ENCODE data around the gene LINC00237.

Gene LINC00237

GRCh38 chr20:21092806-21093205 lies 13.4 kb downstream of the LINC00237 start:
- no peak for DNase-seq

DNA sequence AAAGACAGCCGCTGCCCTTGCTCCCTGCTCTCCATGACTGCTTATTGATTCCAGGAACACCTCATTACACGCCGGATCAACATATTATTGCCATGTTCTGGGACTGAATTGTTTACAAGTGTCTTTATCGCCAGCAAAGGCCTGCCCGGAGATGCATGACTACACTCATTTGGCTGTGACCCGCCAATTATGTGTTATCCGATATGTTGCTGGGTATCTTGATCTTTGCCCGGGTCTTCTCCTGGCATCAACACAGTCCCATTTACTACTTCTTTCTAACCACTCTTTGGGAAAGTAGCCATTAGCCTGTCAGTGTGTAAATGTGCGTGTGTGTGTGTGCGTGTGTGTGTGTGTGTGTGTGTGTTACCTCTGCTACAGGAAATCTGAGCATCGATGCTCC lies 15.4 kb downstream of the LINC00237 start:
- no peak for DNase-seq

- DNase-seq: no peak
Measured at GRCh38 chr20:21090111-21090618, 16.0 kb downstream of the LINC00237 start.

GRCh38 chr20:21089391-21089790 lies 16.8 kb downstream of the LINC00237 start:
- DNase-seq: no peak

DNA sequence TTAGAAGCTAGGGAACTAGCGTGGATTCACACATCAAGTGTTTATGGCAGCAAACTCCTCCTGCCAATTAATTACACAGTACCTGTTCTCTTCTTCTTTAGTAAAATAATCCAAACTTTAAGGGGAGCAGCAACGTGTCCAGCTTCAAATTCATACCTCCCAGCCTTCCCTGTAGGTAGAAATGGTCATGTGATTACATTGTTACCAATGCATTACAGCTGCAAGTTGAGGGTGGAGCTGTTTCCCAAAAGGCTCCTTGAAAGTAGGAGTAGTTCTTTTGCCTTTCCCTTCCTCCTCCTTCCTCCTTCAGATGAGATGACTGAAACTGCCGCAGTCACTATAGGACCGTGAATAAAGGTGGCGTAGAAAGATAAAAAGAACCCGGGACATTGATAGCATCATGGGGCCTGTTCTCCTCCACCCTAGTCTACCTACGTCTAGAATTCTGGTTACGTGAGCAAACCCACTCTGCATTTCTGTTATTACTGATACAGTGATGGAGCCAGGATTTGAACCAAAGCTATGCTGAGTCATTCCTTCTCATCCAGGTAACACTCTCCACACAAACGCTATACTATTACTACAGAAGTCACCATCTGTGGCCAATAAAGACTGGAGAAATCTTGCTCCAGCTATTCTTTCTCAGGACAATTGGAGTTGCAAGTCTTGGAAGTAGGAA lies 18.2 kb downstream of the LINC00237 start:
- DNase-seq: no peak

GRCh38 chr20:21083825-21084325 lies 22.3 kb downstream of the LINC00237 start:
- no peak for DNase-seq

GRCh38 chr20:21082584-21082983 lies 23.6 kb downstream of the LINC00237 start:
- no peak for DNase-seq

- no peak for DNase-seq
Measured at GRCh38 chr20:21077809-21078345, 28.3 kb downstream of the LINC00237 start.

DNA sequence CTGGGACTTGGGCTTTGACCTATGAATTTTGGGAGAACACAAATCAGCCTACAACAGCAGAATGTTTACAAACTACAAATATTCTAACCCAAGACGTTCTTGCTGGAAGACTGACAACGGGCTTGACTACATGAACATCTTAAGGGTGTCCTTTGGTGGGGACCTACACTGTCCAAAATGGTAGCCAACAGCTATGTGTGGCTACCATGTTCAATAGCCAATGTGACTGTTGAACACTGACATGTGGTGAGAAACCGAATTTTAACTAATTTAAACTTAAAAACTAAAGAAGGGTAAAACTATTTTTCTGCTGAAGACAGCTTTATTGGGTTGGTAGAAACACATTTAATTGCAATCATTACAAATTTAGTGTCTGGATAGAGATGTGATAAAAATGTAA lies 30.1 kb downstream of the LINC00237 start:
- no peak for DNase-seq

DNA sequence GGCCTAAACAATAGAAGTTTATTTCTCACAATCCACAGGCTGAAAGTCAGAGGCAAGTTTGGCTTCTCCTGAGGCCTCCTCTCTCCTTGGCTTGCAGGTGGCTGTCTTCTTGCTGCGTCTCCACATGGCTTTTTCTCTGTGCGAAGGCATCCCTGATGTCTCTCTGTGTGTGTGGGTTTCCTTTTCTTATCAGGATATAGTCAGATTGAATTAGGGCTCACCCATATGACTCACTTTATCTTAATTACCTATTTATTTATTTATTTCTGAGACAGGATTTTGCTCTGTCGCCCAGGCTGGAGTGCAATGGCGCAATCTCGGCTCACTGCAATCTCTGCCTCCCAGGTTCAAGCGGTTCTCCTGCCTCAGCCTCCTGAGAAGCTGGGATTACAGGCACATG lies 30.7 kb downstream of the LINC00237 start:
- no peak for DNase-seq

DNA sequence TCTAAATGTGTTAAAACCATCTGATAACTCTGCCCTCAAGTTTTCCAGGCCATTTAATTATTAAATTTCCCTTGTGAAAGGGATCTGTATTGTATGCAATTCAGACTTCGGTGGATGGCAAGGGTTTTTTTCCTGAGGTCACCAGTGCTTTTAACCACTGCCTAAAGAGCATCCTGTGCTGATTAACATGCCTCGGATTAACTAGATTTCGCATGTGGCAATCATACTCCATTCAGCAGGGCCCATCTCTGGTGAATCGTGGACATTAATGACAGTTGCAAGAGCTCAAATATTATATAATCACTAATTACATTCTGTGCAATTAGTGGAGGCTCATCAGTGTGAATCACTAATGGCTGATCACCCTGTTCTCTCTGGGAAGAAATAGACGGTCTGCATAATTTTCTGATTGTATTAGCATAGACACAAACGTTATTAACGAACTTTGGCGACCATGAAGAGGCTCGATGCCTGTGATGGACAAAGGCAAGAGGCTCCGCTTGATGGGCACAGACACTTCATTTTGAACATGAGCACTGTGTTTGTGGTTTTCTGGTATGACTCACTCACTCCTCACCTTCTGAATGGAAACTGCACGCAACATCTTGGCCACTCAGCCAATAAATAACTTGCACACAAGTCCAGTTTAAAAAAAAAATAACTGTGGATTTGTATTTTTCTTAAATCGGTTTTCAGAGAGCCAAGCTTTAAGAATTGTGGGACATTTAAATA lies 31.4 kb downstream of the LINC00237 start:
- no peak for DNase-seq

GRCh38 chr20:21067255-21067654 lies 38.9 kb downstream of the LINC00237 start:
- no peak for DNase-seq

DNA sequence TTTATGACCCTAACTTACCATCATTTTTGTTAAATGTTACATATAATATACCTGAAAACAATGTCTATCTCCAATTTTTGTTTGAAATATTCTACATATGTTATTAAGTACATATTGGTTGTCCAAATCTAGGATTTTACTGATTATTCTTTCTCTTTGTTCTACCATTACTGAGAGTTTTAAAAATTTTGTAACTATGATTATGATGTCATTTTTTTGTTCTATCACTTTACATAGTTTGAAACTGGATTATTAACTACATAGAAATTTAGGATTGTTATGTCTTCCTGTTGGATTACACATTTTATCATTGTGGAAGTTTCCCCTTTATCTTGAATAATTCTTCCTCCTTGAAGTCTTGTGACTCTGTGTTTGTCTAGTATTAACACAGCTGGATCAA lies 41.2 kb downstream of the LINC00237 start:
- DNase-seq: no peak

DNA sequence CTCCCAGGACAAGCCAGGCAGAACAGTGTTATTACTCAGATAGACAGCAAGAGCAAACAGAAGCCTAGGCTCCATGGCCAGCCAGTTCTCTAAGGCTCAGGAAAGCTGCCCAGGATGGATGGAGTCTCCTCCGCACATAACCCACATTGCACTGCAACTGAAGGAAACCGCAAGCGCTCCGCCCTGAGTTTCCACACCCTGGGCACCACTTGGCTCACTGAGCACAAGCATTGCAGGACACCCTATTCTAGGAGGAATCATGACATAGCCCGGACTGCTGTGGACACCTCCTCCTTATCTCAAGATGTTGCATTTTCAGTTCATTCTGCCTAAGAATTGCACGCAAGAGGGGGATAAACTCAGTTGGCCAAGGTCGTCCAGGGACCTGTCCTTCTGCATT lies 42.9 kb downstream of the LINC00237 start:
- no peak for DNase-seq

GRCh38 chr20:21053002-21053762 lies 53.0 kb downstream of the LINC00237 start:
- DNase-seq: no peak

GRCh38 chr20:21052686-21053001 lies 53.5 kb downstream of the LINC00237 start:
- DNase-seq: no peak

- no peak for DNase-seq
Measured at GRCh38 chr20:21052241-21052640, 53.9 kb downstream of the LINC00237 start.

GRCh38 chr20:21050710-21051109 lies 55.4 kb downstream of the LINC00237 start:
- no peak for DNase-seq

DNA sequence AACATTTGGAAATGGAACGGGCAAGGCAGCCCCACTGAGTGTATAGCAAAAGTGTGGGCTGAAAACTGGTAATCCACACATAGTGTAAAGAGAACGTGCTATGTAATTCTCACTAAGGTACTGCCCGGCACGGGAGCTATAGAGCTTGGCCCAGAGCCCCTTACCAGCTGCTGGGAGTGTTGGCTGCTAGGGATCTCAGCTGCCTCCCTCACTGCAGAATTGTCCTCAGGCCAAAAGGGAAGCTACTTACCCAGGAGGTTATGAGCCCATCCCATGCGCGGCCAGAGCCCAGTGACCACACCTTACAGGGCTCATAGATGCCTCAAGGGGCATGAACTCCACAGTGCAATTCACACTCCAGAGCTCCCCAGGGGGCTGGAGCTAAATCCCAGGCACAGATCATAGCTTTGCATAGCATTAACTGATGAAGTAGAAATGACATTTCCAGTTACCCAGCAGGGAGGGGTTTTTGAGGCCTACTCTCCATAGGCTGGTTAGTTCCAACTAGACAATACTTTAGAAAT lies 56.8 kb downstream of the LINC00237 start:
- no peak for DNase-seq

GRCh38 chr20:21048841-21049273 lies 57.3 kb downstream of the LINC00237 start:
- peak; percentile 46 for DNase-seq

GRCh38 chr20:21047981-21048380 lies 58.2 kb downstream of the LINC00237 start:
- DNase-seq: no peak

- DNase-seq: no peak
Measured at GRCh38 chr20:21046413-21047070, 59.6 kb downstream of the LINC00237 start.

Data from activated naive CD4-positive, alpha-beta T cell treated with anti-CD3 and anti-CD28 coated beads, Interleukin-2, amount 50 U/mL, for 16 hours (primary cell).